Panc1 (cell line): Measurements from ENCODE around the gene OFD1.

Experiments
- CTCF ChIP-seq: fragments of 450-650 bp; IDR thresholded peaks from 2 replicates; pipeline ENCODE4 v1.5.1; 2017; ENCODE audit warnings: mild to moderate bottlenecking
- POLR2AphosphoS5 ChIP-seq: IDR thresholded peaks from 2 replicates; pipeline ENCODE4 v1.6.1; 2012; ENCODE audit warnings: mild to moderate bottlenecking, low read depth, low read length, moderate library complexity
- REST ChIP-seq, 2 experiments: IDR thresholded peaks; 2 replicates each; pipeline ENCODE4 v1.6.1; 2011 to 2012; ENCODE audit warnings: low read depth in 2 of 2, control low read depth in 1 of 2, low read length in 1 of 2, mild to moderate bottlenecking in 1 of 2, moderate library complexity in 1 of 2; ENCODE audit not compliant: insufficient read depth in 1 of 2
- SIN3A ChIP-seq: IDR thresholded peaks from 2 replicates; pipeline ENCODE4 v1.6.1; 2012; ENCODE audit warnings: low read depth, mild to moderate bottlenecking, low read length, moderate library complexity, borderline replicate concordance; ENCODE audit not compliant: insufficient read depth

GRCh38 chrX:13778916-13779315, 44.4 kb downstream of the OFD1 start:
- TF ChIP-seq POLR2AphosphoS5 (no peak), CTCF (no peak), SIN3A (no peak), REST (IDR thresholded peaks at IDR 0.05; ENCODE audit: insufficient read depth in 1 of 2, low read depth in 2 of 2, low read length in 1 of 2) (no peak)
